ENCODE measurements around the gene SRD5A1.
A peak's percentile ranks its signal among the peaks of the same experiment; 100 is the strongest.

SRD5A1 gene

DNA sequence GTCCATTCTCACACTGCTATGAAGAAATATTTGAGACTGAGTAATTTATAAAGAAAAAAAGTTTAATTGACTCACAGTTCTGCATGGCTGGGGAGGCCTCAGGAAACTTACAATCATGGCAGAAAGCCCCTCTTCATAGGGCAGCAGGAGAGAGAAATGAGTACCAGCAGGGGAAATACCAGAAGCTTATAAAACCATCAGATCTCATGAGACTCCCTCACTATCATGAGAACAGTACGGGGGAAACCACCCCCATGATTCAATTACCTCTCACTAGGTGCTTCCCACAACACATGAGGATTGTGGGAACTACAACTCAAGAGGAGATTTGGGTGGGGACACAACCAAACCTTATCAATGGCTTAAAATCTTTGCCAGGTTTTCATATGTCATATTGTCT, 59.7 kb downstream of the SRD5A1 start:
- no peak for DNase-seq

- no peak for DNase-seq
Observed at GRCh38 chr5:6698696-6699095, 65.5 kb downstream of the SRD5A1 start.

DNA sequence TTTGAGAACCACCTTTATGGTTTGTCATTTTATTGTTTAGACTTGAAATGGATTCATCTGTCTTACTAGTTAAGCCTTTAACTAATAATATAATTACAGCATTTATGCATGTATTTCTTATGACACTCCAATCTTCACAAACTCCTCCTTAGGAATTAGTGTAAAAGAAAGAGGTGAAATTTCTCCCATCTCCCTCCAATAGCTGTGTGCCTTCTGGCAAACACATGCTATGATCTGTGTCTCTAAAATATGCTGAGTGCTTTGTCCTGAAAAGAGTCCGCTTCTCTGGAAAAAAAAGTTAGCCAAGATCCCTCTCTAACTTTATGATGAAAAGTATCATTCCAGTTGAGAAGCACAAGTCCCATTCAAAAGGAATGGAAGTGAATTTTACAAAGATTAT, 66.1 kb downstream of the SRD5A1 start:
- DNase-seq, result no peak

- no peak for DNase-seq
Observed at GRCh38 chr5:6700074-6700684, 66.9 kb downstream of the SRD5A1 start.

- DNase-seq, result no peak
Observed at GRCh38 chr5:6700685-6701355, 67.6 kb downstream of the SRD5A1 start.

- DNase-seq, result no peak
Observed at GRCh38 chr5:6701491-6701890, 68.3 kb downstream of the SRD5A1 start.

DNA sequence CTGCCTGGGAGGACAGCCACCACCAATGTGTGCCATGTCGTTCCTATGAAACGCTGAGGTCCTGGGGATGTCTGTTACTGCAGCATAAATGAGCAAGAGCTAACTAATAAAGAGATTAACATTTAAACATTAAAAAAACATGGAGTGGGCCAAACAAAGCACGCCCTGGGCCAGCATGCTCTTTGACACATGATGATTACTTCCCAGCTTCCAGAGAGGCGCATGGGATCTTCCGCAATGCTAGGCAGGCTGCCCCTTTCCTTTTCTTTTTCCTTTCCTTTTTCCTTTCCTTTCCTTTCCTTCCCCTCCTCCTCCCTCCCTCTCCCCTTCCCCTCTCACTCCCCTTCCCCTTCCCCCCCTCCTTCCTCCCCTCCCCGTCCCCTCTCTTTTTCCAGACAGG, 69.4 kb downstream of the SRD5A1 start:
- no peak for DNase-seq

DNA sequence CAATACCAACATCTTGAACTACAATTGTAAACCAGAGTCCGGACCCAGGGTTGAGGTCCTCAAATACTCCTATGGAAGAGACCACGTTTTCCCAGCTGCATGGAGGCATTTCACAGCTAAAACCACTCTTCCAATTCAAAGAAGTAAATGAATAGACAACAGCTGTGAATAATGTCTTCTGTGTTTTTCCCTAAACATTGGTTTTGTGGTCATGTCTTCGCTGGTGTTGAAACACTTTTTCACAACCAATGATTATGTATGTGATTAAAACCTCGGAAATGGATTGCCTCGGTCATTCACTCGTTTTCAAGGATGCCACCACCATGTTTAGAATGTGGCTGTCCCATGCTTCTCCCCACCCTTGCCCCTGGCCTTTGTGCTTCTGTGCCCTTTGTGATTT, 70.6 kb downstream of the SRD5A1 start:
- no peak for DNase-seq

- DNase-seq, result no peak
Observed at GRCh38 chr5:6704361-6704851, 71.2 kb downstream of the SRD5A1 start.

GRCh38 chr5:6705088-6705487, 71.8 kb downstream of the SRD5A1 start:
- DNase-seq, result peak in 1 of 2 experiments; percentile 39

DNA sequence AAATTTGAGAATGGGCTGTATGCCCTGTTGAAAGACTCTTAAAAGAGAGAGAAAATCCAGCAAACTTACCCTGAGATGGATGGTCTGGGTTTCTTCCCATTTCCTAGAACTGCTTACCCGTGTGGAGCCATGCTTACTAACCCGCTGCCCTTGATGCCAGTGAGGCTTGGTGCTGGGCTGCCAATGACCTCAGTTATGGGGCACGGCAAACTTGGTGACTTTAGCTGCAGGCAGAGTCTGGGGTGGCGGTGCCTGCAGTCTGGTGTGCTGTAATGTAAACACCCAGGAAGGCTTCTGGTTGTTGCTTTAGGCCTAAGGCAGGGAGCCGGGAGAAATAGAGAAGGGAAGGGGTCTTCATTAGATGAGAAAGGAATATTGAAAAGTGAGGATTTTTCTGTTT, 72.7 kb downstream of the SRD5A1 start:
- no peak for DNase-seq

GRCh38 chr5:6707852-6708251, 74.6 kb downstream of the SRD5A1 start:
- no peak for DNase-seq

GRCh38 chr5:6708814-6709213, 75.6 kb downstream of the SRD5A1 start:
- DNase-seq, result no peak

- DNase-seq, result no peak
Observed at GRCh38 chr5:6710070-6710469, 76.8 kb downstream of the SRD5A1 start.

GRCh38 chr5:6710551-6711318, 77.5 kb downstream of the SRD5A1 start:
- no peak for DNase-seq

GRCh38 chr5:6711409-6712141, 78.3 kb downstream of the SRD5A1 start:
- no peak for DNase-seq

DNA sequence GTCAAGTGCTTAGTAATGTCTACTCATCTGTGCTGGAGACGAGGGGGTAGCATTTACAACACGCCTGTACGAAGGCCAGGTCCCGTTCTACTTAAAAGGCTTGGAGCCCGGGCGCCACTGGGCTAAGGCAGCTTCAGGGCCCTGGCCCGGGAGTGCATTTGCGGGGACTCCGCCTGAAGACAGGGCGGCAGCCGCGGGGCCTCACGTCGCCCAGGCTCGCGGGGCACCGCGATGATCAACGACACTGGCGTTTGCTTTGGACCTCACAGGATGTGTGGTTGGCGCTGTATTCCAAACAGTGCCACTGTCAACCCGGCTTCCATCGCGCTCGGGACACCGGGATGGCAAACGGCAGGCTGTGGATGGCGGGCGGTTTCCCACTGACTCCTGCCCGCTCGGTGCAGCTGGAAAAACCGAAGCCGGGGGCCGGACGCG, 78.9 kb downstream of the SRD5A1 start:
- peak; percentile 51 to 61 for DNase-seq

DNA sequence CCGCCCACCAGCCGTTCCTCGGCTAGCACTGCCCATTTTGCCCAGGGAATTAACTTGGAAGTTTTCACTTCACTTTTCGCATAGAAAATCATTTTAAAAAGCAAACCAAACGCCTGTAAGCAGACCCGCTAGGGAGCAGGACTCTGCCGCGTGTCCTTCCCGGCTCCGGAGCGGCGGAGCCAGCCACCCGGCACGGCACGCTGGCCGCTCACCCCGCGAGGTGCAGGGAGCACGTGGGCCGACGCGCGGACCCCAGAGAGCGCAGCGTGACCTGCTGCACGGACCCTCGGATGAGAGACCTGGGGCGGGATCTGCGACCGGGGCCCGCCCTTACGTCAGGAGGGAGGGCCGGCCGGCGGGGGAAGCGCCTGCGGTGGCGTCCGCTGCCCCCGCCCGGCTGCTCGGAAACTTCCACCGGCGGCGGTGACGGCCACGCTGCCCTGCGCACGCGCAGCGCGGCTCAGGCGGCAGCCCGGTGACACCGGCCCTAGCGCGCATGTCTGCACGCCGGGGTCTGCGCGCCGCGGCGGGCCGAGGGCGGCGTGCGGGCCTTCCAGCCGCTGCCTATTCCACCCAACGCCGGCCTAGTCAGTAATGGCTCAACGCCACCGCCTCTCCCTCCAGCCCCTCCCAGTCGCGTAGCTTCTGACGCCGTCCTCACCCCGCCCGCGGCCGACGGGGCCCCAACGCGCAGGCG, 79.5 kb downstream of the SRD5A1 start:
- DNase-seq, result peak; percentile 95 to 96

DNA sequence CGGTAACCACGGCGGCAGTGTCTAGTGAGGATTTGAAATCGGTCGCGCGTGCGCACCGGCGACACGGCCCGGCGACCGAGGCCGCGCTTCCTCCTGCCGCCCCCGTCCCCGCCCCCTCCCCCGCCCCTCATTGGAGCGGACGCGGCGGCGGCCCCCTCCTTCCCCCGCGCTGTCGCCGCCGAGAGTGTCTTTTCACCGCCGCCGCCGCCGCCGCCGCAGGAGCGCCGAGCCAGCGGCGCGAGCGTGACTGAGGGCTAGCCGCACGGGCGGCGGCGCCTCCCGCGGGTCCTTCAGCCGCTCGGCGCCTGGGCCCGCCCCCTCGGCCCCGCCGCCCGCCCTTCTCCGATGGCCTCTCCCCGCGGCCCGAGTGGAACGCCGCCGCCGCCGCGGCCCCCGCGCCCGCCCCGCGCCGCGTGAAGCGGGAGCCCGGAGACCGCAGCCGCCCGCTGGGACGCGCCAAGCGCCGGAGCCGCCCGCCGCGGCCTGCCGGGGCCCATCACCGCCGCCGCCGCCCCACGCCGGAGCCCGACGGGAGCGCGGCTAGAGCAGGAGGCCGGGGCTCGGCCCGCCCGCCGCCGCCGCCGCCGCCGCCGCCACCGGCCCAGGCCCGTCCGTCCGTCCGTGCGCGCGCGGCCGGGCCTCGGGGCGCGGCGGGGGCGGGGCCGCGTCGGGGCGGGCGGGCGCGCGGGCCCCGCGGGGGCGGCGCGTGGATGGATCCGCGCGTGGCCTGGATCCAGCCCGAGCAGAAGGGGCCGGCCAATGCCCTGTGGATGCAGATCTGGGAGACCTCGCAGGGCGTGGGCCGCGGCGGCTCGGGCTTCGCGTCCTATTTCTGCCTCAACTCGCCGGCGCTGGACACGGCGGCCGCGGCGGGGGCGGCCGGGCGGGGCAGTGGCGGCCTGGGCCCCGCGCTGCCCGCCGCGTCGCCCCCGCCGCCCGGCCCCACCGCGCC, 80.3 kb downstream of the SRD5A1 start, which contains the start of gene TENT4A:
Gene TENT4A (plus strand): TSS at position 159 of the 952 bp plus-strand sequence. CDS start 552 bp downstream, at position 711.
- no peak for DNase-seq

DNA sequence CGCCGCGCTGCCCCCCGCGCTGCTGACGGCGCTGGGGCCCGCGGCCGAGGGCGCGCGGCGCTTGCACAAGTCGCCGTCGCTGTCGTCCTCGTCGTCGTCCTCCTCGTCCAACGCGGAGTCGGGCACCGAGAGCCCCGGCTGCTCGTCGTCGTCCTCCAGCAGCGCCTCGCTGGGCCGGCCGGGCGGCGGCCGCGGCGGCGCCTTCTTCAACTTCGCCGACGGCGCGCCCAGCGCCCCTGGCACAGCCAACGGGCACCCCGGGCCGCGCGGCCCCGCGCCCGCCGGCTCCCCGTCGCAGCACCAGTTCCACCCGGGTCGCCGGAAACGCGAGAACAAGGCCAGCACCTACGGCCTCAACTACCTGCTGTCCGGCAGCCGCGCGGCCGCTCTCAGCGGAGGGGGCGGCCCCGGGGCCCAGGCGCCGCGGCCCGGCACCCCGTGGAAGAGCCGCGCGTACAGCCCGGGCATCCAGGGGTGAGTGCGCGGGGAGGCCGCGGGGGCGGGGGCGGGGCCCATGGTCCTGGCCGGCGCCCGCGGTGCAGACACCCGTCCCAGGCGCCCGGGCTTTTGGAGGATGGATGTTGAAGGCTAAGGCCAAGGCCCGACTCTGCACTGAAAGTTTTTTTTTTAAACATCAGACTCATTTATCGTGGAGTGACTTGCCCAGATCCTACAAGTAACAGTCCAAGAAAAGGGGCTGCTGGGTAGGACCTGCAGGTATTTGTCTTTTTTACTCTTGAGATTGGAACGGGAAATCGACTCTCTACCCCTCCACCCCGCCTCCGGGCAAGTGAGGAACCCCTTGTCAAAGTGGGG, 81.2 kb downstream of the SRD5A1 start:
- peak; percentile 30 to 36 for DNase-seq

All from activated CD4-positive, alpha-beta T cell treated with anti-CD3 and anti-CD28 coated beads, Interleukin-2, amount 50 U/mL, for 48 hours (primary cell).